ENCODE measurements around the gene LINC01488. TPM values are rescaled to one million over a fixed set of nuclear protein-coding genes. Genes with fewer than 3 reads are reported as not detected.

Gene LINC01488
- total and polyA plus RNA-seq, 7 donors = 0.36 TPM; not detected in 6

DNA sequence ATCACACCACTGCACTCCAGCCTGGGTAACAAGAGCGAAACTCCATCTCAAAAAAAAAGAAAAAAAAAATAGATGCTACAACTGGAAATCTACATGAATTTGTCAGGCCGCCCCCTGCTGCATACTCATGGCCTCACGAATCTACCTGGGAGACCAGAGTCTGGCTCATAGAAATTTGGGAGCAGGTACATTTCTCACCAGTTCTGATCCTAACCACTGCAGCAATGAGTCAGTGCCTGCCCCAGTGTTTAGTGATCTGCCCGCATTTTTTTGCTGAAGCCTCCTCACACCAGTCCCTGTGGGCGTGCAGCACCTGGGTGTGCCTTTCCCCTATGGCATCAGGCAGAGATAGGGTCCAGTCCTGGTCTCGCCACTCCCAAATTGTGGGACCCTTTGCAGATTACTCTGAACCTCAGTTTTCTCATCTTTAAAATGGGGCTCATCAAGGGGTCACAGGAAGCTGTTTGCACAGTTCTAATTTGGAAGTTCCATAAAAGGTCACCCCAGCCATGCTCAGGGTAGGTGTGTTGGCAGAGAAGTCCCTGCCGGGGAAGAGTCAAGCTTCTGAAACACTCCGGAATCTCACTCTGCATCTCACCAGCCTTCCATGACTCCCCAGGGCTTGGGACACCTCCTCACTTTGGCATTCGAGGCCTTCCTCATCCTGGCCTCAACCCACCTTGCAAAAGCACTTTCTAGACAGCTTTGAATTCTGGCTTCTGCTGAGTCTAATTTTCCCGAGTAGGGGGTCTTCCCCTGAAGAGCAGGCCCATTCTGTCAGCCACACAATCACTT is 39.3 kb upstream of the LINC01488 start:
- H3K27ac ChIP-seq = peak overlapping the region; percentile 74 to 82 (median 78)
- peaks cover 0 to 29% (median 24%) of the 10 kb centered on the region in 4 donors for H3K4me1 ChIP-seq
- H3K9me3 ChIP-seq = no peaks in the 10 kb centered on the region
- H3K36me3 ChIP-seq = no peaks in the 10 kb centered on the region
- H3K4me3 ChIP-seq = no peak overlapping the region
- peak; percentile 46 for DNase-seq
- intact Hi-C loops (cut with DNase I) = loop anchor here (5.0 kb wide), 2 partner anchors 145 to 195 kb away; no protein-coding TSS in a partner anchor
- WGBS, 2 donors = 77 to 81% methylated on average over 10 of the region's 10 CpGs
- H3K27me3 ChIP-seq = no peaks in the 10 kb centered on the region
- TF ChIP-seq EP300 (IDR thresholded peaks at IDR 0.05) = no peak
- TF ChIP-seq POLR2A (IDR thresholded peaks at IDR 0.05) = no peak
- TF ChIP-seq POLR2AphosphoS5 (IDR thresholded peaks at IDR 0.05) = no peak
- TF ChIP-seq, protein P1, sequence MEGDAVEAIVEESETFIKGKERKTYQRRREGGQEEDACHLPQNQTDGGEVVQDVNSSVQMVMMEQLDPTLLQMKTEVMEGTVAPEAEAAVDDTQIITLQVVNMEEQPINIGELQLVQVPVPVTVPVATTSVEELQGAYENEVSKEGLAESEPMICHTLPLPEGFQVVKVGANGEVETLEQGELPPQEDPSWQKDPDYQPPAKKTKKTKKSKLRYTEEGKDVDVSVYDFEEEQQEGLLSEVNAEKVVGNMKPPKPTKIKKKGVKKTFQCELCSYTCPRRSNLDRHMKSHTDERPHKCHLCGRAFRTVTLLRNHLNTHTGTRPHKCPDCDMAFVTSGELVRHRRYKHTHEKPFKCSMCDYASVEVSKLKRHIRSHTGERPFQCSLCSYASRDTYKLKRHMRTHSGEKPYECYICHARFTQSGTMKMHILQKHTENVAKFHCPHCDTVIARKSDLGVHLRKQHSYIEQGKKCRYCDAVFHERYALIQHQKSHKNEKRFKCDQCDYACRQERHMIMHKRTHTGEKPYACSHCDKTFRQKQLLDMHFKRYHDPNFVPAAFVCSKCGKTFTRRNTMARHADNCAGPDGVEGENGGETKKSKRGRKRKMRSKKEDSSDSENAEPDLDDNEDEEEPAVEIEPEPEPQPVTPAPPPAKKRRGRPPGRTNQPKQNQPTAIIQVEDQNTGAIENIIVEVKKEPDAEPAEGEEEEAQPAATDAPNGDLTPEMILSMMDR (IDR thresholded peaks at IDR 0.05) = no peak

DNA sequence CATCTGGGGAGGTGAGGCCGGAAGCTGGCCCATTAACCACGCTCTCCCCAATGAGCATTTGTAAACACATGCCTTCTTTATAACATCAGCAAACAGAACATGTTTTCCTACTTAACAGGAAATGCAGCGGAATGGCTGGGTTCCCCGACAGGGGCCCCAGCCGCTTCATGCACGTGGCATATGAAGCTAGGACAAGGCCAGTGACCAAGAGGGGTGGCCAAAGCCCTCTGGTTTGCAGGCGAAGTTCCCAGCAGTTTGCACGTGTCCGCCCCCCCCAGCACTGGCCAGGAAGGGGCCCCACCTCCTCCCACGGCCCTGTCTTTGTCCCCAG is 38.7 kb upstream of the LINC01488 start:
- Histone ChIP-seq H3K4me3 (peak overlapping the region in 1 of 4 donors; percentile 47), H3K27ac (peak overlapping the region; percentile 74 to 82 (median 78)), H3K4me1 (peaks cover 0 to 29% (median 24%) of the 10 kb centered on the region in 4 donors), H3K36me3 (no peaks in the 10 kb centered on the region), H3K27me3 (no peaks in the 10 kb centered on the region), H3K9me3 (no peaks in the 10 kb centered on the region)
- WGBS, 2 donors = 13 to 36% methylated on average over 10 of the region's 10 CpGs
- DNase-seq = no peak
- intact Hi-C loops (cut with DNase I) = loop anchor here (5.0 kb wide), 2 partner anchors 145 to 195 kb away; no protein-coding TSS in a partner anchor
- TF ChIP-seq POLR2A (IDR thresholded peaks at IDR 0.05) = no peak
- TF ChIP-seq, protein P1 (IDR thresholded peaks at IDR 0.05) = no peak
- TF ChIP-seq POLR2AphosphoS5 (IDR thresholded peaks at IDR 0.05) = no peak
- no peak for TF ChIP-seq EP300 (IDR thresholded peaks at IDR 0.05)

DNA sequence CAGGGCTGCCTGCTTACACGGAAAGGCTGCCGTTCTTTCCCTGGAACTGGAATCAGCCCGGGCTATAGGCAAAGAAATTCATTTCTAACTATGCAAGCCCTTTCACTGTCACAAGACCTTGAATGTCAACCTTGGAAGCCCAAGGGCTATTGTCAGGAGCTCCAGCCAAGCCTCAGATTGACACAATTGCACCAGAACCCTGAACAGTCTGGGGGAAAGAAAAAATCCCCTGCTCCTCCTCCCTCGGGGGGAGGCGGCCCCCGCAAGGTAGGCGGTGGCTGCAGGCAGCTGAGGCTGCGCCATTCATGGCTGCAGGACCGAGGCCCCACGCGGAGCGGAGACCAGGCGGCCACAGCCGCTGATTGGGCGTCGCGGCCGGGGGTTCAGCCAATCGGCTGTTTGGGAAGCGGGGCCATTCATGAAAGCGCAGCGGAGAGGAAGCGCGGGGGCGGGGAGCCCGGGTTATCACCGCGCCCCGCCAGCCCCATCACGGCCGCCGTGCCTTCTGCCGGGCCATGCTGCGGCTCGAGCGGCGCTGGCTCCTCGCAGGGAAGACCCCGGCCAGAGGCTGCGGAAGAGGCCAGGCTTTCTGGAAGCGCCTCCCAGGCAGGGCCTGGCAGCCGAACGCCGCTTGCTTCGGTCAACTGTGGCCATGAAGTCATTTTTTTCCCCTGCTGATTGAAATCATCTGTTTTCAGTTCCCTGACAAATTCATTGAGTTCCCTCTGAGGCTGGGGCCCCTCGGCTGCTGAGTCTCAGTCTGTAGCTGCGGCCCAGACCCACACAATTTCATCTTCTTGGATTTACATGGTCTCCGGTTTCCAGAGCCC is 38.1 kb upstream of the LINC01488 start:
- peak; percentile 94 for DNase-seq
- intact Hi-C loops (cut with DNase I) = loop anchor here (5.0 kb wide), 2 partner anchors 146 to 194 kb away; no protein-coding TSS in a partner anchor
- H3K27me3 ChIP-seq = no peaks in the 10 kb centered on the region
- peak in 3 of 4 donors; percentile 57 to 71 (median 69) for TF ChIP-seq POLR2AphosphoS5 (IDR thresholded peaks at IDR 0.05)
- TF ChIP-seq, protein P1 (IDR thresholded peaks at IDR 0.05) = no peak
- no peak for TF ChIP-seq EP300 (IDR thresholded peaks at IDR 0.05)
- TF ChIP-seq POLR2A (IDR thresholded peaks at IDR 0.05) = peak; percentile 17 to 19
- H3K27ac ChIP-seq = peak overlapping the region; percentile 74 to 82 (median 78)
- peak overlapping the region; percentile 21 to 47 (median 42) for H3K4me3 ChIP-seq
- 3 to 4% methylated on average over 48 of the region's 48 CpGs for WGBS, 2 donors
- H3K36me3 ChIP-seq = no peaks in the 10 kb centered on the region
- no peaks in the 10 kb centered on the region for H3K9me3 ChIP-seq
- H3K4me1 ChIP-seq = peaks cover 0 to 29% (median 24%) of the 10 kb centered on the region in 4 donors

DNA sequence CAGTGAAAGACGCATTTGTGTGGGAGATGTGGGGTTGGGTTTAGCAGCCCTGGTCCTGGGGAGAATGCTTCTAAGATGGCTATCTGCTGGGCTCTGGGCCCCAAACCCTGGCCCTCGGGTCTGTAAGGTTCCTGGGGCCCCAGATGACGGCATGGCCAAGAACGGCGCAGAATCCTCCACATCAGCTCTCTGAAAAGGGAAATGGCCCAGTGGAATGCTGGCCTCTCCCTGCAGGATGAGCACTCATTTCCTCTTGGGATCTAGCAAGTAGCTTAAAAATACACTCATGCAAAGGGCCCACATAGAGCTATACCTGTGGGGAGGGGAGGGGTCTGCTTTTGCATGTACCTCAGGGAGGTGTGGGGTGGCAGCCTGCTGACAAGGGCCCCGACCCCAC is 37.5 kb upstream of the LINC01488 start:
- intact Hi-C loops (cut with DNase I) = loop anchor here (5.0 kb wide), 2 partner anchors 147 to 193 kb away; no protein-coding TSS in a partner anchor
- H3K4me3 ChIP-seq = peak overlapping the region in 2 of 4 donors; percentile 46 to 47
- H3K9me3 ChIP-seq = no peaks in the 10 kb centered on the region
- H3K27ac ChIP-seq = peak overlapping the region; percentile 74 to 82 (median 78)
- H3K4me1 ChIP-seq = peaks cover 0 to 29% (median 24%) of the 10 kb centered on the region in 4 donors
- H3K27me3 ChIP-seq = no peaks in the 10 kb centered on the region
- DNase-seq = no peak
- TF ChIP-seq, protein P1 (IDR thresholded peaks at IDR 0.05) = no peak
- TF ChIP-seq POLR2AphosphoS5 (IDR thresholded peaks at IDR 0.05) = no peak
- no peak for TF ChIP-seq EP300 (IDR thresholded peaks at IDR 0.05)
- no peak for TF ChIP-seq POLR2A (IDR thresholded peaks at IDR 0.05)
- no peaks in the 10 kb centered on the region for H3K36me3 ChIP-seq
- 59 to 74% methylated on average over 6 of the region's 6 CpGs for WGBS, 2 donors

Data from sigmoid colon (tissue), 7 donors.